ENCODE data around the gene PTPRD.

GRCh38 chr9:10050016-10050415 is 562.8 kb downstream of the PTPRD start:
- TF ChIP-seq CTCF (IDR thresholded peaks at IDR 0.05), result no peak
- no peak for TF ChIP-seq POLR2A (IDR thresholded peaks at IDR 0.05)
